MCF 10A (cell line): ENCODE results near the gene HILPDA. TPM values are rescaled to one million over a fixed set of nuclear protein-coding genes. Genes with fewer than 3 reads are reported as not detected.

Source experiments
- BruUV-seq: library from RNA; stranded (reverse); fragments of 400-500 nt; replicated peaks from 2 replicates; lab custom pipeline; 2021; lab: Mats Ljungman, UMichigan
- CTCF ChIA-PET: fragments of 300-600 bp; sonication (Branson Sonifier 250); formaldehyde crosslinking; extraction: SDS; loops from one replicate; lab custom pipeline; 2021; ENCODE audit warnings: antibody characterized with exemption, inconsistent platforms; lab: Yijun Ruan, JAX
- POLR2A ChIA-PET: fragments of 300-600, 350-650 bp; sonication (Branson Sonifier 250); formaldehyde crosslinking; extraction: SDS; loops from one replicate; lab custom pipeline; 2020; ENCODE audit warnings: antibody characterized with exemption, inconsistent platforms; lab: Yijun Ruan, JAX
- DNase-seq: peaks from one replicate; pipeline ENCODE4 v3.0.0-alpha.2; 2018; ENCODE audit not compliant: unreplicated experiment
- H3K27ac Mint-ChIP-seq: one replicate; pipeline ENCODE4 v1.8.0; 2022; ENCODE audit warnings: mild to moderate bottlenecking, low read depth, mixed read lengths; ENCODE audit not compliant: unreplicated experiment
- H3K27me3 Mint-ChIP-seq: one replicate; pipeline ENCODE4 v1.8.0; 2022; ENCODE audit warnings: mixed read lengths; ENCODE audit not compliant: insufficient read depth, unreplicated experiment
- H3K36me3 Mint-ChIP-seq: one replicate; pipeline ENCODE4 v1.8.0; 2022; ENCODE audit warnings: mild to moderate bottlenecking, moderate library complexity, mixed read lengths; ENCODE audit not compliant: insufficient read depth, unreplicated experiment
- H3K4me1 Mint-ChIP-seq: one replicate; pipeline ENCODE4 v1.8.0; 2022; ENCODE audit warnings: mixed read lengths; ENCODE audit not compliant: insufficient read depth, unreplicated experiment
- H3K4me3 Mint-ChIP-seq: one replicate; pipeline ENCODE4 v1.8.0; 2022; ENCODE audit warnings: mild to moderate bottlenecking, moderate library complexity, mixed read lengths; ENCODE audit not compliant: unreplicated experiment
- H3K9me3 Mint-ChIP-seq: one replicate; pipeline ENCODE4 v1.8.0; 2022; ENCODE audit warnings: mixed read lengths; ENCODE audit not compliant: unreplicated experiment
- intact Hi-C: fragments of 100-400 bp; cut with micrococcal nuclease; formaldehyde crosslinking; loops from 2 replicates; pipeline ENCODE4 v1.14.1; 2022
- total RNA-seq: library from RNA; stranded (reverse); gene quantifications from 2 replicates; pipeline ENCODE4 v1.2.3, GENCODE V29; 2022
- TF ChIP-seq, protein P1 (sequence below): fragments of 200-600 bp; IDR thresholded peaks from one replicate; pipeline ENCODE4 v1.8.0; 2022; ENCODE audit warnings: antibody characterized with exemption, mild to moderate bottlenecking; ENCODE audit not compliant: unreplicated experiment

HILPDA gene
- total RNA-seq, 1 experiment from 2014 or later, result 8.3 TPM

DNA sequence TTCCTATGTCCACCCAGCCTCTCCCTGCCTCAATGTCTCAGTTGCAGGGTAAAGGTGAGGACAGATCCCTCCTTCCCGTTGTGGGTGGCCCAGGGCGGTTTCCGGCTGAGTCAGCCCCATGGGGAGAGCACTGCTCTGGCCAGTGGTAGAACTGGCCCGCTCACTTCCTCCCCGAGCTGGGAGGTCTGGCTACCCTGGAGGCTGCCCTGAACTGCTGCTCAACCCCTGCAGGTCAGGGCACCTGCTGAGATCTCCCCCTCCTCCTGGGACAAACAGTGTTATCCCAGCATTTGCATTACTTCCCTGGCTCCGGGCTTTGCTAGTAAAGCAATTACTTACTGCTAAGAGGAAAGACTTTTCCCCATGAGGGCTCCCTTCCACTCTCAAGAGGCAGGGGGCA, 24.5 kb upstream of the HILPDA start:
- TF ChIP-seq, protein P1, sequence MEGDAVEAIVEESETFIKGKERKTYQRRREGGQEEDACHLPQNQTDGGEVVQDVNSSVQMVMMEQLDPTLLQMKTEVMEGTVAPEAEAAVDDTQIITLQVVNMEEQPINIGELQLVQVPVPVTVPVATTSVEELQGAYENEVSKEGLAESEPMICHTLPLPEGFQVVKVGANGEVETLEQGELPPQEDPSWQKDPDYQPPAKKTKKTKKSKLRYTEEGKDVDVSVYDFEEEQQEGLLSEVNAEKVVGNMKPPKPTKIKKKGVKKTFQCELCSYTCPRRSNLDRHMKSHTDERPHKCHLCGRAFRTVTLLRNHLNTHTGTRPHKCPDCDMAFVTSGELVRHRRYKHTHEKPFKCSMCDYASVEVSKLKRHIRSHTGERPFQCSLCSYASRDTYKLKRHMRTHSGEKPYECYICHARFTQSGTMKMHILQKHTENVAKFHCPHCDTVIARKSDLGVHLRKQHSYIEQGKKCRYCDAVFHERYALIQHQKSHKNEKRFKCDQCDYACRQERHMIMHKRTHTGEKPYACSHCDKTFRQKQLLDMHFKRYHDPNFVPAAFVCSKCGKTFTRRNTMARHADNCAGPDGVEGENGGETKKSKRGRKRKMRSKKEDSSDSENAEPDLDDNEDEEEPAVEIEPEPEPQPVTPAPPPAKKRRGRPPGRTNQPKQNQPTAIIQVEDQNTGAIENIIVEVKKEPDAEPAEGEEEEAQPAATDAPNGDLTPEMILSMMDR, result no peak
- H3K36me3 Mint-ChIP-seq, result no peaks in the 10 kb centered on the region
- DNase-seq, result peak; percentile 20
- CTCF ChIA-PET, result interaction anchor here (0.6 to 14.8 kb wide), 2 partner anchors 30 to 235 kb away, joined by 3 to 269 read pairs; no protein-coding TSS in a partner anchor
- no peak overlapping the region for H3K4me3 Mint-ChIP-seq
- POLR2A ChIA-PET, result no interaction called here
- no peaks in the 10 kb centered on the region for H3K9me3 Mint-ChIP-seq
- no peak overlapping the region for H3K27ac Mint-ChIP-seq
- no TSS peak for BruUV-seq
- H3K27me3 Mint-ChIP-seq, result no peaks in the 10 kb centered on the region
- intact Hi-C loops, result no loop called here
- H3K4me1 Mint-ChIP-seq, result peaks cover 11% of the 10 kb centered on the region

- Mint-ChIP-seq H3K4me3 (no peak overlapping the region), H3K27ac (no peak overlapping the region), H3K36me3 (no peaks in the 10 kb centered on the region), H3K4me1 (peaks cover 11% of the 10 kb centered on the region), H3K27me3 (no peaks in the 10 kb centered on the region), H3K9me3 (no peaks in the 10 kb centered on the region)
- TF ChIP-seq, protein P1, result no peak
- intact Hi-C loops, result no loop called here
- POLR2A ChIA-PET, result interaction anchor here (1.1 kb wide), 1 partner anchor 12 kb away, joined by 3 read pairs; no protein-coding TSS in a partner anchor
- CTCF ChIA-PET, result interaction anchor here (0.8 to 14.8 kb wide), 2 partner anchors 29 to 241 kb away, joined by 3 to 269 read pairs; partner anchors contain the start of gene GARIN1A
- no TSS peak for BruUV-seq
- DNase-seq, result no peak
Measured at GRCh38 chr7:128431754-128432153, 23.9 kb upstream of the HILPDA start.

- no peak overlapping the region for H3K4me3 Mint-ChIP-seq
- no peaks in the 10 kb centered on the region for H3K4me1 Mint-ChIP-seq
- H3K36me3 Mint-ChIP-seq, result no peaks in the 10 kb centered on the region
- TF ChIP-seq, protein P1, result no peak
- no peaks in the 10 kb centered on the region for H3K27me3 Mint-ChIP-seq
- peak; percentile 15 for DNase-seq
- ChIA-PET CTCF (interaction anchor here (0.5 to 14.8 kb wide), 5 partner anchors 7 to 35 kb away, joined by 3 to 269 read pairs (median 3); no protein-coding TSS in a partner anchor), POLR2A (interaction anchor here (1.5 kb wide), 1 partner anchor 21 kb away, joined by 7 read pairs; the partner anchor contains the start of gene HILPDA)
- intact Hi-C loops, result no loop called here
- no TSS peak for BruUV-seq
- no peak overlapping the region for H3K27ac Mint-ChIP-seq
- H3K9me3 Mint-ChIP-seq, result no peaks in the 10 kb centered on the region
Measured at GRCh38 chr7:128434413-128435326, 21.0 kb upstream of the HILPDA start.

GRCh38 chr7:128435327-128435686, 20.4 kb upstream of the HILPDA start:
- no peak for DNase-seq
- intact Hi-C loops, result no loop called here
- ChIA-PET POLR2A (interaction anchor here (1.5 kb wide), 1 partner anchor 20 kb away, joined by 7 read pairs; the partner anchor contains the start of gene HILPDA), CTCF (interaction anchor here (0.5 to 14.8 kb wide), 4 partner anchors 8 to 34 kb away, joined by 3 to 269 read pairs (median 66); no protein-coding TSS in a partner anchor)
- no peak overlapping the region for H3K4me3 Mint-ChIP-seq
- no TSS peak for BruUV-seq
- no peaks in the 10 kb centered on the region for H3K4me1 Mint-ChIP-seq
- H3K27ac Mint-ChIP-seq, result no peak overlapping the region
- TF ChIP-seq, protein P1, result no peak
- H3K36me3 Mint-ChIP-seq, result no peaks in the 10 kb centered on the region
- H3K27me3 Mint-ChIP-seq, result no peaks in the 10 kb centered on the region
- no peaks in the 10 kb centered on the region for H3K9me3 Mint-ChIP-seq
